HG02885 (cell line): Measurements from ENCODE around the gene DDAH1.
A peak's percentile ranks its signal among the peaks of the same experiment; 100 is the strongest.
"Not testable (repeated sequence)": the region's sequence is repeated elsewhere in the genome, so short reads cannot be mapped to it uniquely, and the experiment has no call there.

Experiments used
- ATAC-seq: cut with Tn5 transposase; IDR thresholded peaks from one replicate; pipeline ENCODE4 v1.9.1; 2021; ENCODE audit warnings: mild to moderate bottlenecking; ENCODE audit not compliant: unreplicated experiment, poor library complexity

Gene DDAH1

DNA sequence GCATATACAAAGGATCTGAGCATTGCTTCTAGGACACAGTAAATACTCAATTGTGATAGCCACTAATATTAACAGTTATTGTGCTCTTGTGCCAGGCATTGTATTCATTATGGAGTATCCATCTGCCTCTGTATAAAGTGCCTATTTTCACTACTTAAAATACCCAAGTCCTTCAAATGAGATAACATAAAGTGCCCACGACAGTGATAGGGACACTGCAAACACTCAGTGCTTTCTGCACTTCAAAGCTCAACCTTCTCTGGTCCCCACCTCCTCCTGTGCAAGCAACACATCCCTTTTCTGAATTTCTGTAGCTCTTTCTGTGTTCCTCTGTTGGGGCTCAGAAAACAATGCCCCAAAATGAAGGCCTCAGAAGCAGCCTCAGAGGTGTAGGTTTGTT is 6.6 kb upstream of the DDAH1 start:
- no peak for ATAC-seq

DNA sequence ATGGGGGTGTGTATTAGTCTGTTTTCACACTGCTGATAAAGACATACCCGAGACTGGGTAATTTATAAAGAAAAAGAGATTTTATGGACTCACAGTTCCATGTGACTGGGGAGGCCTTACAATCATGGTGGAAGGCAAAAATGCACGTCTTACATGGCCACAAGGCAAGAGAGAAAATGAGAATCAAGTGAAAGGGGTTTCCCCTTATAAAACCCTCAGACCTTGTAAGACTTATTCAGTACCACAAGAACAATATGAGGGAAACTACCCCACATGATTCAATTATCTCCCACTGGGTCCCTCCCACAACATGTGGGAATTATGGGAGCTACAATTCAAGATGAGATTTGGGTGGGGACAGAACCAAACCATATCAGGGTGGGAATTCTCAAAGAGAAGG is 5.2 kb upstream of the DDAH1 start:
- not testable (repeated sequence) for ATAC-seq

DNA sequence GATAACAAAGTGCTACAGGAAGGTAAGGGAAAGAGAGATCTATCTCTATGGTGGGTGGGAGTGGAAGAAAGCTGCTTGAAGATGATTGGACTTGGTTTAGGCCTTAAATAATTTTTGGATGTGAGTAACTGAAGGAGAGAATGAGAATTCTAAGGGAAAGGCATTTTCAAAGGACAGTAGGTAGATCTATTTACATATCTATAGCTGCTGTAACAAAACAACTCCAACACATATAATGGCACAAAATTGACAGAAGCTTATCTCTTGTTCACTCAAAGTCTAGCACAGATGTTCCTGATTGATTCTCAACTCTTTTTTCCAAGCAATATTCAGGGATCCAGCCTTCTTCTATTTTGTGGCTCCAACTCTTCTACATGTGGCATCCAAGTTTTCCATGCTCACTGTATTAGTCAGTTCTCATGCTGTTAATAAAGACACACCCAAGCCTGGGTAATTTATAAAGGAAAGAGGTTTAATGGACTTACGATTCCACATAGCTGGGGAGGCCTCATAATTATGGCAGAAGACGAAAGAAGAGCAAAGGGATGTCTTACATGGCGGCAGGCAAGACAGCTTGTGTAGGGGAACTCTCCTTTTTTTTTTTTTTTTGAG is 3.1 kb upstream of the DDAH1 start:
- no peak for ATAC-seq

DNA sequence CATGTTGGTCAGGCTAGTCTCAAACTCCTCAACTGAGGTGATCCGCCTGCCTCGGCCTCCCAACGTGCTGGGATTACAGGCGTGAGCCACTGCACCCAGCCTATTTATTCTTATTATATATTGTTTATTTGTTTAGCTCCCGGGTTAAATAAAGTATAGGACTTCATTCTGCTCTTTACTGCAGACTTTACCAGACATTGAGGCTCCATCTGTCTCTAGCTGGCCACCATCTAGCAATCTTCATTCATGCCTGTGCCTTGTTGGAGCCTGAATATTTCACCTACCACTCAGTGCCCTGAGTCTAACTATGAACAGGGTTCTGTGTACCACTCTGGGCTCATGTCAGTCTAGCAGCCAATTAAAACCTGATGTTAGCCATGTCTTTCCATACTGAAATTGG is 2.1 kb upstream of the DDAH1 start:
- ATAC-seq: no peak

DNA sequence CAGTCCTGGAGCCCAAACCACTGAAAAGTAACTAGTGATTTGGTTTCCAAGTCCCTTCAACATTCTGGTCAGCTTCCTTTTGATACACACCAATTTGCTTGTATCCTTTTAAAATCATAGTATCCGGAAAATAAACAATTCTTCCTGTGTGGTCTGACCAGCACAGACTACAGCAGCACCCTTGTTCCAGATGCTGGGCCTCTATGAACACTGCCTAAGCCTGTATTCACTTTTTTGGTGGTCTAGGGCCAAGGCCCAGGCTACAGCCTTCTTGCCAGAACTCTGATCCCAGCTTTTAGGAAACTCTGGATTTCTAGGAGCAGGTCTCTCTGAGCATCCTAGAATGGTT is 801 bp upstream of the DDAH1 start:
- ATAC-seq: no peak

DNA sequence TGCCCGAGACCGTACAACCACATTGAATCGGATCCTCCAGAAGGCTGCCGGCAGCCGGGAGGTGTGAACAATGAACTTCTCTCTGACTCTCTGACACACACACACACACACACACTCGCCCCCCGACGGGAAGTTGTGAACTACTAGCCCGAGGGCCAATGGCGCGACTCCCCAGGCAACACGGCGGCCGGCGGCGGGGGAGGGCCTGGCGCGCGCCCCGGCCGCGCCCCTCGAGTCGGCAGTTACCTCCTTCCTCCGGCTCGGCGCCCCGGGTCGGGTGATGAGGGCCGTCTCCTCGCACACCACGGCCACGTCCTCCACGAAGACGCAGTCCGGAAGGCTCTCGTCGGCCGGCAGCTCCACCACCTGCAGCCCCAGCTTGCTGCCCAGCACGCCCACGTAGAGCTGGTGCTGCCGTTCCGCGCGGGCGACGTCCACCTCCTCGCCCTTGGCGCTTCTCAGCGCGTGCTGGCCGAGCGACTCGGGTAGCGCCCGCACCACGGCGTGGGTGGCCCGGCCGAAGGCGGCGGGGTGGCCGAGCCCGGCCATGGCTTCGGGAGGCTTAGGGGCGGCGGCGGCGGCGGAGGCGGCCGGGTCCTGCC is 361 bp downstream of the DDAH1 start:
- peak; percentile 70 for ATAC-seq

DNA sequence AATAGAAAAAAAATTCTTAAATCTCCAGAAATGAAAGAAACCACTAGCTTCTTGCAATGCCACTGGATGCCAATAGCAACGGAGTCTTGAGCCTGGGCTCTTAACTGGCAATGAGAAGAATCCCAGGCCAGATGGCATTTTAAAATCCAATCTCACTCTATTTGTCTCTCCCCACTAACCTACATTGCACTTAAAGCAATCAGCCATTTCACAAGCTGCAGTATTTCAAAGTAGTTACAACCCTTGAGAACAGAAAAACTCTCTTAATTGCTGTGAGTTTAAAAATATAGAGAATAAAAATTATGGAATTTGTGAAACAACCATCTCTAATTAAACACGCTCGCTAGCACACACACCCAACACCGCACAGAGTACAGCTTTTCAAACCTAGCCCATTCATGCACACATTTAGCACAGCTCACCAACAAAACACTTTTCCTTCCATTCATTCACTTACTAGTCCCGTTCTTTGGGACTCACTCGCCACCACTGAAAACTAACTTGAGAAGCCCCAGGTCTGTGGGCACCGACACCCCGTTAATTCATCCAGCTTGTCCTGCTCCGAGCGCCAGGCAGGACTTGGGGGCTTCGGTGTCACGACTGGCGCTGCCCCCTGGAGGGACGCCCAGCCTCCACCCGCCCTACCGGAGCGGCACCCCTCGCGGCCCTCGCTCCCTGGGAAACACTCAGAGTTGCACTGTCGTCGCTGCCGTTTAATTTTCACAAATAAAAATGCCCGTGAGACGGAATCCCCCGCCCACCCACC is 1.0 kb downstream of the DDAH1 start:
- ATAC-seq: no peak

DNA sequence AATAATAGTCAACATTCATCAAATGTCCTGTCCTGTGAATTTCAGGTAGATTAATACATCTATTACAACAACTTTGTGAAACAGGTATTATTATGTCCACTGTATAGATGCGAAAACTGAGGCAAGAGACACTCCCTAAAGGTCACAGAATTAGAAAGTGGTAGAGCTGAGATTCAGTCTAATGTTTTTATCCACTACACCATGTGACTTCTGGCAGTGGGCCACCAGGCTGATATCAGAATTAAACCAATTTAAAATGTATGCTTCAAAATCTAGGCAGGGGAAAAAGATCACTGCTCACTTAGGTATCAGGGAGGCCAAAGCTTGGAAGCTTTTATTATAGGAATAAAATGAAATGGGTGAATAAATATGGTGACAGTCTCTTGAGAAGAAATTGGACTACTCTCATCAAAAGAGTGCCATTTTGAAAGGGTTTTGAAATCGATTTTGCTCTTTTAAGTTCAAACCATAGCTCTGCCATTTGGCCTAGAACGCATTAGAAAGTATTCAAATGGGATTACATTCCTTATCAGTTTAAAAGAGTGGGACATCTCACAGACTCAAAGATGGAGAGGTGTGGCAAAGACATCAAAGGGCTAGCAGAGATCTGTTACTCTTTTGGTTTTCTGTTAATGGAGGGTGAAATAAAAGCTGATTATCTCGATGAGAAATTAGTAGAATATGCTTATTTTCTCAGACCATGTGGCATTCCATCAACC is 1.9 kb downstream of the DDAH1 start:
- no peak for ATAC-seq

DNA sequence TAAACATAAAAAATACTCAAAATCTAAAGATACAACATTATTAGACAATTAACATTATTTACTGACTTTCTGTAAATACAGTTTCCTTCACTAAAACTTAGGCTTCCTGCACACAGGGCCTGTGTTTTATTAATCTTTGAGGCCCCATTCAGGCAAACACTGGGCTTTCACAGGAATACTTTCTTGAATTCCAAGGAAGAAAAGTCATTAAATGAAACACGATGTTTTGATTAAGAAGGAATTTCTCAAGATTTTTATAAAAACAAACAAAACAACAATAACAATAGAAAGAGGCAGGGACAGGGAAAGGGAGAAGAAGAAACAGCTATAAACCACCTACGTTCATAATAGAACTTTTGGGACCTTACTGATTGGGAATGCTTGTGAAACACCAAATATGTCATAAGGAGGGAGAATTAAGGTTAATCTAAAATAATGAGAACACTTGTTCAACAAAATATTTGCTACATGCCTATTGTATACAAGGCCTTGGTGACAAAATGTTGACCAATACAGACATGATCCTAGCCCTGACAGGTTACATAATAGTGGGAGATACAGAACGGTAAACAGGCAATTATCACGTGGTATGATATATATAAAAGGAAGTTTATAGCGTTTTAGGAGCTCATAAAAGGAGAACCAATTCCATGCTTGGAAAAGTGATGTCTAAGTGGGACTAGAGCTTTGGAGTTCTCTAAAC is 3.6 kb downstream of the DDAH1 start:
- no peak for ATAC-seq

DNA sequence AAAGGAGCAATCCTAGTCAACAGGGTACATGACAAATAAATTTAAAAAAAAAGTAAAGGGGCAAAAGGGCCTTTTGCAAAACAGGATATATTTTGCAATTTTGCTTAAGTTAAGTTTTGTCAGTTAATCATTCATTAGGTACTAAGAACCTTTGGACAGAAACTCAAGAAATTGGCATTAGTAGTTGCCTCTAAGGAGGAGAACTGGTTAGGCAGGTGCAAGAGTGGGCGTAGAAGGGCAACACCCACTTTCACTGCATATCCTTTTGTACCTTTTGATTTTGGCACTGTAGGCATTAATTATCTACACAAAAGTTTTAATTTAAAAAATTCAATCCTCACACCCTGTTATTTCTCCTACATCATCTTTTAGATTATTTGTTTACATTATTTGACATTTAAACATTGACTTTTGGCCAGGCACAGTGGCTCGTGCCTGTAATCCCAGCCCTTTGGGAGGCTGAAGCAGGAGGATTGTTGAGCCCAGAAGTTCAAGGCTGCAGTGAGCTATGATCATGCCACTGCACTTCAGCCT is 4.3 kb downstream of the DDAH1 start:
- no peak for ATAC-seq

DNA sequence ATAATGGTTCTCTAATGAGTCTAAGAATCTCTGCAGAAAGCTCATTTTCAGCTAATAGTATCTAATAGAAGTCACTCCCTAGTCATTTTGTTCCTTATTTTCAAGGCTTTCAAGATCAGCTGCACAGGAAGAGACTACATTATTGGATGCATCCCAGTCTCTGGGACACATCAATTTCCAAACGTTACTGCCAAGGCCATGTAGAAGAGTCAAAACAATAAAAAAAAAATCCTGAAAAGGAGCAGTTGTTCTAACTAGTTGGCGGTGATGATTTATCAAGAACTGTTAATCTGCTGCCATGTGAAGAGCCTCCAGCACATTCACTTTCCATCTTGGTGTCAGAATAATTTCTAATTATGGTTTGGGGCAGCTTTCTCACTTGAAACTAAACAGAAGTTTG is 5.7 kb downstream of the DDAH1 start:
- no peak for ATAC-seq

DNA sequence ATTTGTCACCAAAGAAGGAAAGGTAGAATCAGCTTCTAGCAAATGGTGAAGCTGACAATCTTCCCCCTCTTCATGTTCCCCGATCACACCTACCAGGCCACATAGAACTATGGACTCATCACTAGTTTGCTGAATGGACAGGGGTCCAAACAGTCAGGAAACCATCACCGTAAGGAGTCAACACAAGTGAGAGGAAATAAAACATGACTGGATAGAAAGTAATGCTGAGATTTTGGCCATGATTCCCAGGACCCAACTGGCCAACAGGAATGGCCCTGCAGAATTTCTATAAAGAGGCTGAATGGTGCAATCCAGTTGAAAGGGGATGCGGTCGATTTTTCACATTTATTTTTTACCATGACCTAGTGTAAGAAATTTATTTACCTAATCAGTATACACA is 10.7 kb downstream of the DDAH1 start:
- no peak for ATAC-seq

DNA sequence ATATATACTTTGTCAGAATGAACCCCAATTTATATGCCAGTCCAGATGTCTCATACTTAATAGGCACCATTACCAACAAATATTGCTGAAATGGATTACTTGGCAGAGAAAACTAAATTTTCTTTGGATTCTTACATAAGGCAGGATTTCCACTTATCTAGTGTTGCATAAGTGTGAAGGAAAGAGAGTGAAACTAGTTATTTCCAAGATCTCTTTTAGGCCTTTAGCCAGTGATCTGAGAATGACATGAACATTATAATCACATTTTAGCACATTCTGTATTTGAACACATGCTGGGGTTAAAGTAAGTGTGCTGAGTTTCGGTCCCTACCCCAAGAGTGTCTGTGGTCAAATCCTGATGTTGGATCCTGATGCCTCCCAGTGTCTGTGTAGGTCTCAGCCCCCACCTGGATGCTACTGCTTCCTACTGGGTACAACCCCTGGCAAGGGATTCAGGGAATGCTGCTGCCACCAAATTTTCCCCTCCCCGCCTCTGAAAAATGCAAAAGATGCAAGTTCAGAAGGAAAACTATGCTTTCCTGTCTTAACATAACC is 11.2 kb downstream of the DDAH1 start:
- ATAC-seq: no peak

DNA sequence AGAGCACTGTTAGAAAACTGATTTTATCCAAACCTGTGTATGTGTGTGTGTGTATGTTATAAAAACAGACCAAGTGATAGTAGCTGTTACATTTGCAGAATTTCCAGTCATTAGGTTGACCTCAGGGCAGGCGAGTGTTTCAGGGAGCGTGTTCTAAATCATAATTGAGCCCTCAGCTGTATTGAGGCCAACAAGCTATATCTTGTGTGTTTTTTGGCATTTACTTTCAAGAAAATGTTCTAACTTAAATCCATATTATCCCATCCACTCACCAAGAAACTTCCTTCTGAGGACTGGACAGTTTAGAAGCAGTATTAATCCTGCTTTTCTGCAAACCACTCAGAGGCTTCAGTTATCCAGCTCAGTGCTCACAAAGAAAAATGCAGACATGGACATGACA is 12.0 kb downstream of the DDAH1 start:
- no peak for ATAC-seq

DNA sequence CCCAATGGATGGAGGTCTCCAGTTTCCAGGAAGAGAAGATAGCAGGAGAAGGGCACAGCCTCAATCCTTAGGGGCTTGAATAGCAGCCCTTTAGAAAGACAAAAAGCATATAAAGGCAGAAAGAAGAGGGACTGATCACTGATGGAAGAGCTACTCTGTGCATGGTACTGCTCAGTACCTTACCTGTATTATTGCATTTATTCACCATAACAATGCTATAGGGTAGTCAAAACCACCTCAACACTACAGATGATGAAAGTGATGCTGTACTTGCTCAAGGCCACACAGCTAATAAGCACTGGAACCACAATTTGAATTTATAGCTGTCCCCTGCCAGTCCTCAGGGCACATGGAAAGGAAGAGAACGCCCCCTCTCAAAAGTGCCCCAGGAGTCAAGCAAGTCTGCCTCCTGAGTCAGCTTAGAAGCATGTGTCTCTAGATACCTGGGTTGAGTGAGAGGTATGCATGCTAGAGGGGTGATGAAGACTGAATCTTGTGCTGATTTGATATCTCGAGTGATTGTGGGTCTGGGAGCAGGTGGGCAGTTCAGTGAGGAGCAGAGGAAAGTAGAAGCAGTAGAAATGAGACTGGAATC is 13.6 kb downstream of the DDAH1 start:
- ATAC-seq: no peak

DNA sequence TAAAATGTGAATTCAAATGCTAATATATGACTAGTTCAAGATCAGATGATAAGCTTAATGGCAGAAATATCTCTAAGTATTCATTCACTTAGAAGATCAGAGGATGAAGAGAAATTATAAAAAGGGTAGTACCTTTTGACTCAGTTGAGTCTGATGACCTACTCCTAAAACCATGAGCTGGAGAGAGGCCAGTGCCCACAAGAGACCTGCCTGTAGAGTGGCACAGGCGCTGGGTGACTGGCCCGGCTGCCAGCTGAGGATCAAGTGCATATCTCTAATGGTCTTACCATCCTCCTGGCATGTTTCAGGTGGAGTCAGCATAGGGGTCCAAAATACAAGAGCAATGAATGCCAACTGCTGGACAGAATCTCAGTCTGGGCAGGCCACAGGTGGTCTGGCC is 14.1 kb downstream of the DDAH1 start:
- ATAC-seq: no peak

DNA sequence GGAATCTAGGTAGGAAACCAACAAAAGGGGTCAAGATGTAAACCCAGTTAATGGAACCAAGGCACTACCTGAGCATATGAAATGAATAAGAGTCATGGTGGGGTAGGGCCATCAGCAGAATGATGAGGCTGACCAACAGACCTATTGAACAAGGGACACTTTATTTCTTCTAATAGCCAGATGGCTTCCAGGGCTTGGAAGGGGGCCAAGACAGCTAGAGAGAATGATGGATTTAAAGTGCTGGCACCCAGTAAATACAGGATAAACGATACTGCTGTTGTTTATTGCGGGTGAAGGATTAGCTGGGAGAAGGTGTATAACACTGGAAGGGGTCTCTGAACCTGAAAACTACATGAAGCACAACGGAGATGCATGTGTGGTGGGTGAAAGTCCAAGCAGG is 15.6 kb downstream of the DDAH1 start:
- no peak for ATAC-seq

DNA sequence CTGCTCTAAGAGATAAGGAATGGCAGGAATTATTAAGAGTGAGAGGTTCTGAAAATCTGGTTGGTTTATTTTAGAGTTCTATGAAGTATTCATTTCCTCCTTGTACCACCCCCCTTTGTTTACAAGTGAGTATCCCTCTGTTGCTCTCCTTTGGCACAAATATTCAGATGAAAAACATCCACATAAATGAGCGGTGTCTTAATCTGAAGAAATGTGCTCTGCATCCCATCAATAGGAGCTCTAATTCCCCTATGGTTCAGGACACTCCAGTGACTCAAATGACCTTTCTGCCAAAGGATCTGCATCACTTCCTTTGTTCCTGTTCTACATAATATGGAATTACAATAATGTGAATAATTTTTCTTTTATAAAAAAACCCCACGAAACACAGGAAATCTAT is 16.6 kb downstream of the DDAH1 start:
- ATAC-seq: no peak

DNA sequence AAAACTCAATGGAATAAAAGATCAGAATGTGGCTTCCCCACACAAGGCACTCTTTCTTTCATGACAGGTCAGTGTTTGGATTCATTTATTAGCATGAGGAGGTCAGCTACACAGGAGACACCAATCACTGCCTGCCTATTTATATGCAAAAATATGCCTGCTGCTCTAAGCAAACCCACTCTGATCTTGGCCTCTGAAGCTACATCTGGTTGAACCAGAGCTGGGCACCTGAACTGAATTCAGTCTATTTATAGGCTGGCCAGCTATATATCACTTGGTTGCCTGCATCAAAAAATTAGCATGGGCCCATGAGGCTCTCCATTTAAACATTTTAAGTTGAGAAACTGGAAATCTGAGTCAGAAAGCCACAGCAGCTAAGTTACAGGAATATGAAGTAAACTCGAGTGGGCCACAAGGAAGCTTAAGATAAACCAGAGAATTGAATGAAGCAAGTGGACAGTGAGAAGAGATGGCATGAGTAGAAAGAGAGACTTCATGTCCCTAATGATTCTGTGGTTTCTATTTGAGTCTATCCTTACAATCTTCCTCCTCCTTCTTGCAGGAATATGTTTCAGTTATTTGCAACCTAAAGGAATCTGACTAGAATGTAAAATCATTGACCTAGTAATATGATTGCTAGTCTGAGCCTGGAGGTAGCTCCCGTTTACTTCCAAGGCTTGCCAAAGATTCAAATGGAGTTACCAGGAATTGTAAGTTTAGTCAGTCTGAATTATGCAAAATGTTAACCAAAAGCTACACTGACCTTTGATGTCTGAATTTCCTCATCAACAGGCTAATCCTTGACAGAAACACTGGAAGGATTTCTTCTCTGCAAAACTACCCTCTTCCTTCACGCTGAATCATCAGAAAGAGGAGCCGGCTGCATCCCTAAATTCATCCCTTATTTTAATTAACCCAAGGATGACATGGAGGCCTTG is 17.7 kb downstream of the DDAH1 start:
- ATAC-seq: no peak
